VCaP (cell line): ENCODE data around the gene MIEF1.

Experiments
- H3K27ac ChIP-seq: fragments of 450-650 bp; 2 replicates; pipeline ENCODE4 v1.5.1; 2017
- TF ChIP-seq, protein P1 (sequence below): fragments of 450-650 bp; conservative IDR thresholded peaks from 2 replicates; pipeline ENCODE4 v1.5.1; 2017; ENCODE audit warnings: mild to moderate bottlenecking, moderate library complexity

MIEF1 gene

DNA sequence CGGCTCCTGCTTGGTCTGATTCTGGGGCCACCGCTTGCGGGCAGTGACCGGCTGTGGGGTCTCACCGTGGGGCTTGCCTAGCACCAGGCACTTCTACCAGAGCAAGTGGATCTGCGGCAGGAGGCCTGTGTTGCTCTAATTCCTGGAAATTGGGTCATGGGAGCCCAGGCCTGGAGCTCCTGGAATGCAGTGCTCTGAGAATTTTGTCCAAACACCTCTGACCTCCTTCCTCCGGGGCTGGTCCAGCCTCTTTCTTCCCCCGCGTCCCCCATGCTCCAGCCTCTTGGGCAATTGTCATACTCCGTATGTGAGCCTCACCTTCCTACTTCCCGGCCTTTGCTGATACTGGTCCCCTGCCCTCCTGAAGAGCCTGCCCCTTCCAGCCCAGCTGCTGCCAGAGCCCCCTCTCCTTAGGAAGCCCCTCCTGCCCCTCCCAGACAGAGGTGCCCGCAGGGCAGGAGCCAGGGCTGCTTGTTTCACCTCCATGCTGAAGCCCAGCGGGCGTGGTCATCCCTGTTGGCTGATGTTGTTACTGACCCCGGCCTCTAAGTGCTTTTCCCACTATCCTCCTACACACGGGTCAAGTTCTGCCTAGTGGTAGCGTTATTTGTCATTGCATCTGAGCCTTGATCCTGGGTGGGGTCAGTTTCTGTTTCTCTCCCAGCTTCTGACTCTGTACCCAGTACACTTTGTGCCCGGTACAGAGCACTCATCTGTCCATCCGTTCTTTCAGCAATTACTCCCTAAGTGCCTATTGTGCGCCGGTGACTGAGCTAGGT lies 35.7 kb upstream of the MIEF1 start:
- no peak overlapping the region for H3K27ac ChIP-seq
- TF ChIP-seq, protein P1, sequence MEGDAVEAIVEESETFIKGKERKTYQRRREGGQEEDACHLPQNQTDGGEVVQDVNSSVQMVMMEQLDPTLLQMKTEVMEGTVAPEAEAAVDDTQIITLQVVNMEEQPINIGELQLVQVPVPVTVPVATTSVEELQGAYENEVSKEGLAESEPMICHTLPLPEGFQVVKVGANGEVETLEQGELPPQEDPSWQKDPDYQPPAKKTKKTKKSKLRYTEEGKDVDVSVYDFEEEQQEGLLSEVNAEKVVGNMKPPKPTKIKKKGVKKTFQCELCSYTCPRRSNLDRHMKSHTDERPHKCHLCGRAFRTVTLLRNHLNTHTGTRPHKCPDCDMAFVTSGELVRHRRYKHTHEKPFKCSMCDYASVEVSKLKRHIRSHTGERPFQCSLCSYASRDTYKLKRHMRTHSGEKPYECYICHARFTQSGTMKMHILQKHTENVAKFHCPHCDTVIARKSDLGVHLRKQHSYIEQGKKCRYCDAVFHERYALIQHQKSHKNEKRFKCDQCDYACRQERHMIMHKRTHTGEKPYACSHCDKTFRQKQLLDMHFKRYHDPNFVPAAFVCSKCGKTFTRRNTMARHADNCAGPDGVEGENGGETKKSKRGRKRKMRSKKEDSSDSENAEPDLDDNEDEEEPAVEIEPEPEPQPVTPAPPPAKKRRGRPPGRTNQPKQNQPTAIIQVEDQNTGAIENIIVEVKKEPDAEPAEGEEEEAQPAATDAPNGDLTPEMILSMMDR, result no peak

DNA sequence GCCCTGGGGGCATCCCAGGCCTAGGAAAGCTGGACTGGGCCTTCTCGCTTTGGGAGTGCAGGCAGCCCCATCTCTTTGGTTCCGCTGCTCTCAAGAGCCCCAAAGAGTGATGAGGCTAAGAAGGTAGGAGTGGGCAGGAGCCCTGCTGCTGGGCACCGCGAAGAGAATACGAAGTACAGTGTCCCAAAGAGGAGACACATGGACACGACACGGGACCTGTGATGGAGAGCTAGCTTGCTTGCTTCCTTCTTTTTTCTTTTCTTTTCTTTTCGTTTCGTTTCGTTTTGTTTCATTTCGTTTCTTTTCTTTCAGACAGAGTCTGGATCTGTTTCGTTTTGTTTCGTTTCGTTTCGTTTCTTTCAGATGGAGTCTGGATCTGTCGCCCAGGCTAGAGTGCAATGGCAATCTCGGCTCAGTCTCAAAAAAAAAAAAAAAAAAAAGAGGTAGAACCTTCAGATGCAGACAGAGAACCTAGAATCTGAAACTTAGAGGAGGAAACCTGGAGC lies 34.6 kb upstream of the MIEF1 start:
- H3K27ac ChIP-seq, result no peak overlapping the region

GRCh38 chr22:39468487-39469325 lies 33.4 kb upstream of the MIEF1 start:
- H3K27ac ChIP-seq, result no peak overlapping the region
- TF ChIP-seq, protein P1, result no peak

More for the DNA sequence above, 34.6 kb upstream of the MIEF1 start:
- TF ChIP-seq, protein P1, result no peak

GRCh38 chr22:39469326-39469680 lies 32.8 kb upstream of the MIEF1 start:
- H3K27ac ChIP-seq, result no peak overlapping the region
- TF ChIP-seq, protein P1, result no peak

GRCh38 chr22:39469681-39470450 lies 32.2 kb upstream of the MIEF1 start:
- H3K27ac ChIP-seq, result peak overlapping the region; percentile 59; the same call in 1 of the 2 replicates
- TF ChIP-seq, protein P1, result no peak

GRCh38 chr22:39470451-39471291 lies 31.4 kb upstream of the MIEF1 start:
- TF ChIP-seq, protein P1, result no peak
- peak overlapping the region; percentile 59; the same call in 1 of the 2 replicates for H3K27ac ChIP-seq
